GM06990 (cell line): ENCODE results near the gene HS6ST1.

Source experiments
- DNase-seq: peaks from one replicate; pipeline ENCODE4 v3.0.0-alpha.2; 2011; ENCODE audit not compliant: insufficient read length; ENCODE audit errors: extremely low read depth
- H3K27me3 ChIP-seq: replicated peaks from 2 replicates; pipeline ENCODE4 v1.6.0; 2011; ENCODE audit warnings: low read length; ENCODE audit not compliant: control insufficient read depth, insufficient read depth
- H3K36me3 ChIP-seq: 2 replicates; pipeline ENCODE4 v1.5.1; 2011; ENCODE audit warnings: low read length; ENCODE audit not compliant: control insufficient read depth, insufficient read depth
- H3K4me3 ChIP-seq: replicated peaks from 2 replicates; pipeline ENCODE4 v1.5.1; 2011; ENCODE audit warnings: low read depth, mild to moderate bottlenecking, control low read depth, low read length
- TF ChIP-seq, protein P1 (sequence below): IDR thresholded peaks from 2 replicates; pipeline ENCODE4 v1.5.1; 2011; ENCODE audit warnings: low read length, control low read depth, mild to moderate bottlenecking, inconsistent platforms; ENCODE audit not compliant: insufficient read depth, poor library complexity, severe bottlenecking

Gene HS6ST1

DNA sequence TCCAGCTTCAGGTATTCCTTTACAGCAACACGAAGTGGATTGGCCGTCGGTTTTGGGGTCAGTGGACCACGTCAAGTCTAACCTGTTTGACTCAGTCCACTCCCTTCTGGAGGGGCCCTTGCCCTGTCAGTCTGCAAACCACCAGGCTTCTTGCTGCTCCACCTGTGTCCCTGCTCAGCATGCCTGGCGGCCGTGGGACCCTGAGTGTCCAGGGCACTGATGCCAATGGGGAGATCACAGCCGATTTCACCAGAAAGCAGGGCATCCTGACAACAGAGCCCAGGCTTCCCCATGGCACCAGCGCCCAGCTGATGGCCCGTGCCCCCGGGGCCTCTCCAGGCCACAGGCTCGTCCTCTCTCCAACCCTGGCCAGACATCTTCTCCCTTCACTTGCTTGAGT lies 41.2 kb upstream of the HS6ST1 start:
- TF ChIP-seq, protein P1, sequence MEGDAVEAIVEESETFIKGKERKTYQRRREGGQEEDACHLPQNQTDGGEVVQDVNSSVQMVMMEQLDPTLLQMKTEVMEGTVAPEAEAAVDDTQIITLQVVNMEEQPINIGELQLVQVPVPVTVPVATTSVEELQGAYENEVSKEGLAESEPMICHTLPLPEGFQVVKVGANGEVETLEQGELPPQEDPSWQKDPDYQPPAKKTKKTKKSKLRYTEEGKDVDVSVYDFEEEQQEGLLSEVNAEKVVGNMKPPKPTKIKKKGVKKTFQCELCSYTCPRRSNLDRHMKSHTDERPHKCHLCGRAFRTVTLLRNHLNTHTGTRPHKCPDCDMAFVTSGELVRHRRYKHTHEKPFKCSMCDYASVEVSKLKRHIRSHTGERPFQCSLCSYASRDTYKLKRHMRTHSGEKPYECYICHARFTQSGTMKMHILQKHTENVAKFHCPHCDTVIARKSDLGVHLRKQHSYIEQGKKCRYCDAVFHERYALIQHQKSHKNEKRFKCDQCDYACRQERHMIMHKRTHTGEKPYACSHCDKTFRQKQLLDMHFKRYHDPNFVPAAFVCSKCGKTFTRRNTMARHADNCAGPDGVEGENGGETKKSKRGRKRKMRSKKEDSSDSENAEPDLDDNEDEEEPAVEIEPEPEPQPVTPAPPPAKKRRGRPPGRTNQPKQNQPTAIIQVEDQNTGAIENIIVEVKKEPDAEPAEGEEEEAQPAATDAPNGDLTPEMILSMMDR = no peak
- no peak overlapping the region for H3K4me3 ChIP-seq
- no peak for DNase-seq
- H3K27me3 ChIP-seq = no peaks in the 10 kb centered on the region; the same call in 1 of the 2 replicates
- no peaks in the 10 kb centered on the region for H3K36me3 ChIP-seq

DNA sequence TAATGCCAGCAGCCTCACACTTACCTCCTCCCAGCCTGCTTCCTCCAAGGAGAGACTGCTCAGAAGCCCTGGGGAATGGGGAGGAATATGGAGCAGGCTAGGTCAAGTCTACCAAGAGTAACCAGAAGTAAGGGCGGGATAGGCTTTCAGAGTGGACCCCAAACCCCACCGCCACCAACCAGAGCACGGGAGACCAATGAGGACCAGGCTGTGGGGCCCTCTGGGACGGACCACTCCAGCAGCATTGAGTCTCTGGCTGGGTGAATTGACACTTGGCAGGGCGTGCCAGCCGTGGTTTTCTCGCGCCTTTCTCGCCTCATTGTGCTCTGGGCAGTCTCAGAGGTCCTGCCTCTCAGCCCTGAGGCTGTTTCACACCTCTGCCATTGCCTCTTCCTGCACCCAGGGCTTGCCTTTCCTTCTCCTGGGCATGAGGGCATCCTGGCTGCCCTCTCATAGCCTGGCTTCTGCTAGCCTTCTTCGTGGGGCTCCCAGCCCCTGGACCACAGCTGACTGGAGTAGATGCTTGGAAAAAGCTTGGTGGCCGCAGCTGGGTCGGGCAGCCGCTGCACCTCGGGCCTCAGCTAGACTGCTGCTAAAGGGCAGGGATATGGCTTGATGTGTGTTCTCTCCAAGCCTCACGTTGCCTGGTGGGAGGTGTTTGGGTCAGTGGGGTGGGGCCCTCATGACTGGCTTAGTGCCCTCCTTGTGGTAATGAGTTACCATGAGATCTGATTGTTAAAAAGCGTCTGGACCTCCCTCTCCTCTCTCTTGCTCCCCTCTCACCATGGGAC lies 40.5 kb upstream of the HS6ST1 start:
- Histone ChIP-seq H3K36me3 (no peaks in the 10 kb centered on the region), H3K4me3 (no peak overlapping the region), H3K27me3 (no peaks in the 10 kb centered on the region; the same call in 1 of the 2 replicates)
- TF ChIP-seq, protein P1 = no peak
- DNase-seq = no peak

DNA sequence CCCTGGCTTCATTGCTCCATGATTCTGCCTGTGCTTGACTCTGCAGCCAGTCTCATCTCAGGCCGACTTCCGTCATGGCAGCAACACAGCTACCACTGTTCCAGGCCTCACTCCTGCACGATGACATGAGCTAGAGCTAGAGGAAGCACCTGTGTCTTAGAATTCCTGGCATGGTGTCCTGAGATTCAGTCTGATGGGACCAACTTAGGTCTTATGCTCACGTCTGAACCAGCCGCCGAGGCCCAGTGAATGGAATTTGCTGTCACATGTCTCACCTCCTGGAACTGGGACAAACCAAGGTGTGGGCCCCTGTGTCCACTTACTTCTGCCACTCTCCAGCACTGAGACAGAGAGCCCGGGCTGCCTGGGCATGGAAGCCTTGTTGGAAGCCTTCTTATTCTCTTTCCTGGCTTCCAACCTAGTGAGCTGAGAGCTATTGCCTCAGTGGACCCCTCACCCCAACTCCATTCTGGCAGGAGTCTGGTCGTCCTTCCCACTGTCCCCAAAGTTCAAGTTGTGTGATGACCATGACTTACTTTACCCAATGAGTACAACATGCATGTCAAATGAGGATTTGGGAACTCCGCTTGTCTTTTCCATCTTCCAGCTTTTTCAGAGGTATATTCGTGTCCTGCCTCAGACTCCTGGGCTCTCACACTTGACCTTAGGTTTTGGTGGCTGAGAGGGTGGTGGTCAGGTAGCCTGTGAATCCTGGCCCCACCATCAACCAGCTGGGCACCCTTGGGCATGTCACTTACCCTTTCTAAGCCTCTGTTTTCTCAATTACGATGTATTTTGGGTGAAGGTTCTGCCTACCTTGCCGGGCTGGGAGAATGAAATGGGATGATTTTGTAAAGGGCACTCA lies 39.1 kb upstream of the HS6ST1 start:
- TF ChIP-seq, protein P1 = no peak
- Histone ChIP-seq H3K4me3 (no peak overlapping the region), H3K36me3 (no peaks in the 10 kb centered on the region), H3K27me3 (no peaks in the 10 kb centered on the region; the same call in 1 of the 2 replicates)
- no peak for DNase-seq

DNA sequence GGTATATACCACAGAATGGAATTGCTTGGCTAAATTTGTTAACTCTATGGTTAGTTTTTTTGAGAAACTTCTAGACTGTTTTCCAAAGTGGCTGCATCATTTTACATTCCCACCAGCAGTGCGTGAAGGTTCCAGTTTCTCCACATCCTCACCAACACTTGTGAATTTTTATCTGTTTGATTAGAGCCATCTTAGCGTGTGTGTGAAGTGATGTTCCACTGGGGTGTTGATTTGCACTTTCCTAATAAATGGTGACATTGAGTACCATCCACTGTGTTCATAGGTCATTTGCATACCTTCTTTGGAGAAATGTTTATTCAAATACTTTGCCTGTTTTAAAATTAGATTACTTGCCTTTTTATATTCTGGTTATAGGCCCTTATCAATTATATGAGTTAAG lies 37.5 kb upstream of the HS6ST1 start:
- Histone ChIP-seq H3K36me3 (no peaks in the 10 kb centered on the region), H3K4me3 (no peak overlapping the region), H3K27me3 (no peaks in the 10 kb centered on the region; the same call in 1 of the 2 replicates)
- TF ChIP-seq, protein P1 = no peak
- no peak for DNase-seq

DNA sequence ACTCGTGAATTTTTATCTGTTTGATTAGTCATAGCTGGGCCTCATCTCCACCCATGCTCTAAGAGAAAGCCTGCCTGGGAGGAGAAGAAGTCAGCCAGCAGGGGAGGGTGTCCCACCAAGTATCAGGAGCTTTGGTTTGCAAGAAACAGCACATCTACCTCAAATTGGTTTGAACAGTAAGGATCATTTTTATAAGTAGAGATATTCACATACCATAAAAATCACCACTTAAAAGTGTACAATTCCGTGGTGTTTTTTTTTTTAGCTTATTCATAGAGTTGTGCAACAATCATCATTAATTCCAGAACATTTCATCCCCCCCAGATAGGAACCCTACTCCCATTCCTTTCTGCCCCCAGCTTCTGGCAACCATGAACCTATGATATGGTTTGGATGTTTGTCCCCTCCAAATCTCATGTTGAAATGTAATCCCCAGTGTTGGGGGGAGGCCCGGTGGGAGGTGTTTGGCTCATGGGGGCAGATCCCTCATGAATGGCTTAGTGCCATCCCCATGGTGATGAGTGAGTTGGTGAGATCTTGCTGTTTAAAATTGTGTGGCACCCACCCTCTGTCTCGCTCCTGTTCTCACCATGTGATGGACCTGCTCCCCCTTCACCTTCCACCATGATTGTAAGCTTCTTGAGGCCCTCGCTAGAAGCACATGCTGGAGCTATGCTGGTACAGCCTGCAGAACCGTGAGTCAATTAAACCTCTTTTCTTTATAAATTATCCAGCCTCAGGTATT lies 36.2 kb upstream of the HS6ST1 start:
- no peak for DNase-seq
- Histone ChIP-seq H3K4me3 (no peak overlapping the region), H3K36me3 (no peaks in the 10 kb centered on the region), H3K27me3 (no peaks in the 10 kb centered on the region; the same call in 1 of the 2 replicates)
- TF ChIP-seq, protein P1 = no peak
